CD4-positive, alpha-beta T cell (primary cell): ENCODE results near the gene KPNA6. TPM values are rescaled to one million over a fixed set of nuclear protein-coding genes. Genes with fewer than 3 reads are reported as not detected.
A peak's percentile ranks its signal among the peaks of the same experiment; 100 is the strongest.
"Not testable (repeated sequence)": the region's sequence is repeated elsewhere in the genome, so short reads cannot be mapped to it uniquely, and the experiment has no call there.

ENCODE experiments used
- ATAC-seq: fragments of 200-7000 bp; cut with Tn5 transposase; one replicate; pipeline ENCODE4 v1.10.0; 2022; ENCODE audit warnings: mild to moderate bottlenecking; ENCODE audit not compliant: poor library complexity
- CTCF ChIA-PET: fragments of 350-600 bp; sonication (Branson Sonifier 250); formaldehyde crosslinking; loops from one replicate; lab custom pipeline; 2021; ENCODE audit warnings: antibody characterized with exemption, inconsistent platforms; lab: Charles Lee
- POLR2A ChIA-PET: fragments of 350-600 bp; sonication (Branson Sonifier 250); formaldehyde crosslinking; loops from one replicate; lab custom pipeline; 2021; ENCODE audit warnings: antibody characterized with exemption, inconsistent platforms; lab: Charles Lee
- DNase-seq, 14 experiments: peaks; one replicate each; pipeline ENCODE4 v3.0.0-alpha.2; 2013 to 2020; ENCODE audit warnings: mixed read lengths in 2 of 14
- H3K27ac ChIP-seq, 2 donors: one replicate each; pipeline versions ENCODE4 v1.5.1 to v1.7.0; 2013; ENCODE audit warnings: low read length in 2 of 2, low read depth in 1 of 2, mild to moderate bottlenecking in 1 of 2
- H3K27me3 ChIP-seq, 2 experiments: 1 replicate in 1 of 2; 2 replicates in 1 of 2; pipeline versions ENCODE4 v1.6.1 to v1.7.0; 2013; ENCODE audit warnings: low read length in 2 of 2, control low read depth in 1 of 2, mild to moderate bottlenecking in 1 of 2, moderate library complexity in 1 of 2; ENCODE audit not compliant: insufficient read depth in 2 of 2, control insufficient read depth in 1 of 2
- H3K36me3 ChIP-seq: one replicate; pipeline ENCODE4 v1.6.1; 2013; ENCODE audit warnings: low read length, control low read depth; ENCODE audit not compliant: insufficient read depth
- H3K4me1 ChIP-seq: one replicate; pipeline ENCODE4 v1.6.1; 2013; ENCODE audit warnings: low read length, control low read depth; ENCODE audit not compliant: insufficient read depth
- H3K4me3 ChIP-seq: one replicate; pipeline ENCODE4 v1.5.1; 2013; ENCODE audit warnings: mild to moderate bottlenecking, low read length, moderate library complexity
- H3K9me3 ChIP-seq, 2 experiments: 1 replicate in 1 of 2; 2 replicates in 1 of 2; pipeline versions ENCODE4 v1.6.1 to v1.7.0; 2013; ENCODE audit warnings: low read length in 2 of 2, mild to moderate bottlenecking in 2 of 2, control low read depth in 1 of 2, moderate library complexity in 1 of 2; ENCODE audit not compliant: control insufficient read depth in 1 of 2, insufficient read depth in 1 of 2
- H3K27ac Mint-ChIP-seq: one replicate; pipeline ENCODE4 v1.8.0; 2020; ENCODE audit warnings: mixed read lengths
- H3K27me3 Mint-ChIP-seq: one replicate; pipeline ENCODE4 v1.8.0; 2021; ENCODE audit warnings: mixed read lengths
- H3K36me3 Mint-ChIP-seq: one replicate; pipeline ENCODE4 v1.8.0; 2021; ENCODE audit warnings: low read depth, mixed read lengths
- H3K4me1 Mint-ChIP-seq: one replicate; pipeline ENCODE4 v1.8.0; 2021; ENCODE audit warnings: low read depth, mixed read lengths
- H3K4me3 Mint-ChIP-seq: one replicate; pipeline ENCODE4 v1.8.0; 2020; ENCODE audit warnings: mild to moderate bottlenecking, mixed read lengths
- H3K9me3 Mint-ChIP-seq: one replicate; pipeline ENCODE4 v1.8.0; 2020; ENCODE audit warnings: mixed read lengths
- intact Hi-C, 2 experiments: fragments of 100-400 bp; cut with DNase I in 1 of 2; cut with micrococcal nuclease in 1 of 2; formaldehyde crosslinking; loops; one replicate each; pipeline versions ENCODE4 v1.15.1 to v1.9.0; 2023 to 2025; cut with DNase I, micrococcal nuclease
- total RNA-seq, 174 experiments: library from RNA in 2 of 174; stranded (reverse) in 2 of 174; gene quantifications; one replicate each; pipeline ENCODE4 v1.2.3 and lab custom pipeline; 2021 to 2026
- TF ChIP-seq, protein P1 (sequence below): fragments of 200-600 bp; IDR thresholded peaks from one replicate; pipeline ENCODE4 v1.8.0; 2022; ENCODE audit warnings: antibody characterized with exemption, mild to moderate bottlenecking

The KPNA6 gene
- total RNA-seq, 2 experiments from 2014 or later, result 47.1 to 47.8 TPM

- Histone ChIP-seq H3K4me3 (no peak overlapping the region), H3K36me3 (peaks cover 4% of the 10 kb centered on the region), H3K27ac (no peak overlapping the region), H3K27me3 (no peaks in the 10 kb centered on the region), H3K4me1 (peaks cover 6% of the 10 kb centered on the region), H3K9me3 (no peaks in the 10 kb centered on the region)
- Mint-ChIP-seq H3K27me3 (no peaks in the 10 kb centered on the region), H3K4me1 (peaks cover 76% of the 10 kb centered on the region), H3K27ac (peak overlapping the region; percentile 26), H3K9me3 (no peaks in the 10 kb centered on the region), H3K4me3 (peak overlapping the region; percentile 2), H3K36me3 (peaks cover 43% of the 10 kb centered on the region)
- DNase-seq, result no peak
- POLR2A ChIA-PET, result no interaction called here
- no peak for ATAC-seq
- CTCF ChIA-PET, result interaction anchor here (1.7 kb wide), 1 partner anchor 30 kb away, joined by 4 read pairs; no protein-coding TSS in a partner anchor
- intact Hi-C loops, result no loop called here
- TF ChIP-seq, protein P1, sequence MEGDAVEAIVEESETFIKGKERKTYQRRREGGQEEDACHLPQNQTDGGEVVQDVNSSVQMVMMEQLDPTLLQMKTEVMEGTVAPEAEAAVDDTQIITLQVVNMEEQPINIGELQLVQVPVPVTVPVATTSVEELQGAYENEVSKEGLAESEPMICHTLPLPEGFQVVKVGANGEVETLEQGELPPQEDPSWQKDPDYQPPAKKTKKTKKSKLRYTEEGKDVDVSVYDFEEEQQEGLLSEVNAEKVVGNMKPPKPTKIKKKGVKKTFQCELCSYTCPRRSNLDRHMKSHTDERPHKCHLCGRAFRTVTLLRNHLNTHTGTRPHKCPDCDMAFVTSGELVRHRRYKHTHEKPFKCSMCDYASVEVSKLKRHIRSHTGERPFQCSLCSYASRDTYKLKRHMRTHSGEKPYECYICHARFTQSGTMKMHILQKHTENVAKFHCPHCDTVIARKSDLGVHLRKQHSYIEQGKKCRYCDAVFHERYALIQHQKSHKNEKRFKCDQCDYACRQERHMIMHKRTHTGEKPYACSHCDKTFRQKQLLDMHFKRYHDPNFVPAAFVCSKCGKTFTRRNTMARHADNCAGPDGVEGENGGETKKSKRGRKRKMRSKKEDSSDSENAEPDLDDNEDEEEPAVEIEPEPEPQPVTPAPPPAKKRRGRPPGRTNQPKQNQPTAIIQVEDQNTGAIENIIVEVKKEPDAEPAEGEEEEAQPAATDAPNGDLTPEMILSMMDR, result no peak
Observed at GRCh38 chr1:32138965-32139364, 31.1 kb downstream of the KPNA6 start.

GRCh38 chr1:32142446-32143301 lies 34.8 kb downstream of the KPNA6 start:
- Histone ChIP-seq H3K27ac (no peak overlapping the region), H3K27me3 (no peaks in the 10 kb centered on the region), H3K9me3 (peaks cover 10 to 11% of the 10 kb centered on the region in 2 experiments), H3K36me3 (peaks cover 7% of the 10 kb centered on the region), H3K4me3 (no peak overlapping the region), H3K4me1 (peaks cover 5% of the 10 kb centered on the region)
- peaks cover 68% of the 10 kb centered on the region for H3K4me1 Mint-ChIP-seq
- H3K4me3 Mint-ChIP-seq, result no peak overlapping the region
- TF ChIP-seq, protein P1, result no peak
- H3K36me3 Mint-ChIP-seq, result peaks cover 46% of the 10 kb centered on the region
- ATAC-seq (no peak), DNase-seq (peak in 2 of 14 experiments; percentile 2 to 12)
- POLR2A ChIA-PET, result no interaction called here
- H3K27me3 Mint-ChIP-seq, result no peaks in the 10 kb centered on the region
- H3K9me3 Mint-ChIP-seq, result no peaks in the 10 kb centered on the region
- H3K27ac Mint-ChIP-seq, result peak overlapping the region; percentile 12
- CTCF ChIA-PET, result interaction anchor here (1.3 kb wide), 1 partner anchor 8 kb away, joined by 4 read pairs; no protein-coding TSS in a partner anchor
- intact Hi-C loops, result no loop called here

DNA sequence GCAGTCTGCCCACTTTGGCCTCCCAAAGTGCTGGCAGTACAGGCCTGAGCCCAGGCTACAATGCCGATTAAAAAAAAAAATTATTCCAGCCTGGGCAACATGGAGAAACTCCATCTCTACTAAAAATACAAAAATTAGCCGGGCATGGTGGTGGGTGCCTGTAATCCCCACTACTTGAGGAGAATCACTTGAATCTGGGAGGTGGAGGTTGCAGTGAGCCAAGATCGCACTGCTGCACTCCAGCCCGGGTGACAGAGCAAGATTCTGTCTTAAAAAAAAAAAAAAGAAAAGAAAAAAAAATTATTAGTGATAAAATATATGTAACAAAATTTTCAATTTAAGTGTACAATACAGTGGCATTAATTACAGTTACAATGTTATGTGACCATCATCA lies 35.4 kb downstream of the KPNA6 start:
- ATAC-seq, POLR2A ChIA-PET, intact Hi-C loops, H3K9me3 Mint-ChIP-seq, H3K36me3 ChIP-seq, H3K4me1 ChIP-seq, H3K27ac ChIP-seq, H3K4me3 ChIP-seq, H3K27me3 ChIP-seq, H3K27me3 Mint-ChIP-seq, DNase-seq, H3K4me3 Mint-ChIP-seq: not testable (repeated sequence)
- Mint-ChIP-seq H3K36me3 (peaks cover 52% of the 10 kb centered on the region), H3K4me1 (peaks cover 62% of the 10 kb centered on the region), H3K27ac (peak overlapping the region; percentile 12)
- peaks cover 16% of the 10 kb centered on the region in 2 experiments for H3K9me3 ChIP-seq
- CTCF ChIA-PET, result interaction anchor here (1.3 kb wide), 1 partner anchor 8 kb away, joined by 4 read pairs; no protein-coding TSS in a partner anchor
